ENCODE measurements around the gene CNGB1.
"Not testable (repeated sequence)": the region's sequence is repeated elsewhere in the genome, so short reads cannot be mapped to it uniquely, and the experiment has no call there.

The CNGB1 gene

GRCh38 chr16:57997528-57998265 is 26.8 kb upstream of the CNGB1 start:
- DNase-seq (ENCODE audit: low spot score): no peak

GRCh38 chr16:57997176-57997527 is 26.2 kb upstream of the CNGB1 start:
- no peak for DNase-seq (ENCODE audit: low spot score)

- DNase-seq (ENCODE audit: low spot score): no peak
These were observed 25.7 kb upstream of the CNGB1 start for GRCh38 chr16:57996406-57997175.

- no peak for DNase-seq (ENCODE audit: low spot score)
These were observed 24.9 kb upstream of the CNGB1 start for GRCh38 chr16:57995721-57996405.

- DNase-seq (ENCODE audit: low spot score): peak; percentile 54
These were observed 23.9 kb upstream of the CNGB1 start for GRCh38 chr16:57994778-57995177.

GRCh38 chr16:57994361-57994760 is 23.4 kb upstream of the CNGB1 start:
- no peak for DNase-seq (ENCODE audit: low spot score)

GRCh38 chr16:57993897-57994296 is 23.0 kb upstream of the CNGB1 start:
- no peak for DNase-seq (ENCODE audit: low spot score)

GRCh38 chr16:57993438-57993837 is 22.5 kb upstream of the CNGB1 start:
- DNase-seq (ENCODE audit: low spot score): no peak

- no peak for DNase-seq (ENCODE audit: low spot score)
These were observed 21.2 kb upstream of the CNGB1 start for GRCh38 chr16:57992084-57992483.

- no peak for DNase-seq (ENCODE audit: low spot score)
These were observed 20.7 kb upstream of the CNGB1 start for GRCh38 chr16:57991551-57992059.

GRCh38 chr16:57988929-57989328 is 18.0 kb upstream of the CNGB1 start:
- no peak for DNase-seq (ENCODE audit: low spot score)

GRCh38 chr16:57987441-57988177 is 16.7 kb upstream of the CNGB1 start:
- no peak for DNase-seq (ENCODE audit: low spot score)

- no peak for DNase-seq (ENCODE audit: low spot score)
These were observed 15.3 kb upstream of the CNGB1 start for GRCh38 chr16:57986196-57986595.

GRCh38 chr16:57985204-57986181 is 14.6 kb upstream of the CNGB1 start:
- DNase-seq (ENCODE audit: low spot score): no peak

- DNase-seq (ENCODE audit: low spot score): peak; percentile 90
These were observed 13.7 kb upstream of the CNGB1 start for GRCh38 chr16:57984443-57985203.

- DNase-seq (ENCODE audit: low spot score): no peak
These were observed 11.5 kb upstream of the CNGB1 start for GRCh38 chr16:57982385-57982784.

- no peak for DNase-seq (ENCODE audit: low spot score)
These were observed 10.7 kb upstream of the CNGB1 start for GRCh38 chr16:57981636-57982035.

- no peak for DNase-seq (ENCODE audit: low spot score)
These were observed 8.2 kb upstream of the CNGB1 start for GRCh38 chr16:57979006-57979585.

- not testable (repeated sequence) for DNase-seq (ENCODE audit: low spot score)
These were observed 7.1 kb upstream of the CNGB1 start for GRCh38 chr16:57978070-57978465.

Data from SK-N-DZ (cell line).